ENCODE data around the gene CALHM3. TPM values are rescaled to one million over a fixed set of nuclear protein-coding genes. Genes with fewer than 3 reads are reported as not detected.

CALHM3 gene
- total RNA-seq, 1 experiment from 2014 or later, result 13.1 TPM

DNA sequence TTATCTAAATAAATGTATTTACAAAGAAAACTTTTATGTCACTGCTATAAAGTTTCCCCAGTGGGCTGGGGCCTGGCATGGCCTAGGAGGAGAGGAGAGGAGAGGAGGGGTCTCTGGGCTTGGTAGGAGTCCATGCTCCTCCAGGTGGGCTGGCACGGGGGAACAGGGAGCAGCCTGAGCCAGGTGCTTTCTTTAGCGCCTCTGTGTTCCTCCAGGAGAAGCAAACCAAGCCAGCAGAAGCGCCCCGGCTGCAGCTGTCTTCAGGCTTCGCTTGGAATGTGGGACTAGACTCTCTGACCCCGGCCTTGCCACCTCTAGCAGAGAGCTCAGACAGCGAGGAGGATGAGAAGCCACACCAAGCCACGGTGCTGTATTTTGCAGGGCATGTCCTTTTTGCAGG, 37.4 kb downstream of the CALHM3 start:
- Histone ChIP-seq H3K4me2 (no peak overlapping the region), H3K79me2 (ENCODE audit: low read depth) (no peaks in the 10 kb centered on the region), H3K9me2 (ENCODE audit: insufficient read depth) (no peaks in the 10 kb centered on the region), H4K20me1 (ENCODE audit: insufficient read depth) (peaks cover 1% of the 10 kb centered on the region; the same call in 1 of the 2 replicates), H3K9me3 (ENCODE audit: insufficient read depth, low read depth) (no peaks in the 10 kb centered on the region), H3K36me3 (ENCODE audit: low read depth) (no peaks in the 10 kb centered on the region), H3K4me1 (replicated peaks; ENCODE audit: insufficient read depth) (no peaks in the 10 kb centered on the region), H2AFZ (no peak overlapping the region), H3K27ac (no peak overlapping the region), H3K4me3 (no peak overlapping the region), H3F3A (ENCODE audit: insufficient read depth, low read depth) (peaks cover 4% of the 10 kb centered on the region; the same call in 1 of the 2 replicates), H3K27me3 (ENCODE audit: insufficient read depth, low read depth) (no peaks in the 10 kb centered on the region)
- CTCF ChIA-PET, result no interaction called here
- POLR2A ChIA-PET (ENCODE audit: unreplicated experiment), result no interaction called here
- no TSS peak for BruUV-seq (replicated peaks)
- no peak for DNase-seq
- intact Hi-C loops (cut with micrococcal nuclease; ENCODE audit: unreplicated experiment), result loop anchor here (5.0 kb wide), 1 partner anchor 36 kb away; the partner anchor contains the start of gene CALHM3
- no peak for TF ChIP-seq EZH2 (IDR thresholded peaks at IDR 0.05; ENCODE audit: low read depth)
- TF ChIP-seq, protein P1, sequence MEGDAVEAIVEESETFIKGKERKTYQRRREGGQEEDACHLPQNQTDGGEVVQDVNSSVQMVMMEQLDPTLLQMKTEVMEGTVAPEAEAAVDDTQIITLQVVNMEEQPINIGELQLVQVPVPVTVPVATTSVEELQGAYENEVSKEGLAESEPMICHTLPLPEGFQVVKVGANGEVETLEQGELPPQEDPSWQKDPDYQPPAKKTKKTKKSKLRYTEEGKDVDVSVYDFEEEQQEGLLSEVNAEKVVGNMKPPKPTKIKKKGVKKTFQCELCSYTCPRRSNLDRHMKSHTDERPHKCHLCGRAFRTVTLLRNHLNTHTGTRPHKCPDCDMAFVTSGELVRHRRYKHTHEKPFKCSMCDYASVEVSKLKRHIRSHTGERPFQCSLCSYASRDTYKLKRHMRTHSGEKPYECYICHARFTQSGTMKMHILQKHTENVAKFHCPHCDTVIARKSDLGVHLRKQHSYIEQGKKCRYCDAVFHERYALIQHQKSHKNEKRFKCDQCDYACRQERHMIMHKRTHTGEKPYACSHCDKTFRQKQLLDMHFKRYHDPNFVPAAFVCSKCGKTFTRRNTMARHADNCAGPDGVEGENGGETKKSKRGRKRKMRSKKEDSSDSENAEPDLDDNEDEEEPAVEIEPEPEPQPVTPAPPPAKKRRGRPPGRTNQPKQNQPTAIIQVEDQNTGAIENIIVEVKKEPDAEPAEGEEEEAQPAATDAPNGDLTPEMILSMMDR (conservative IDR thresholded peaks at IDR 0.05), result no peak

DNA sequence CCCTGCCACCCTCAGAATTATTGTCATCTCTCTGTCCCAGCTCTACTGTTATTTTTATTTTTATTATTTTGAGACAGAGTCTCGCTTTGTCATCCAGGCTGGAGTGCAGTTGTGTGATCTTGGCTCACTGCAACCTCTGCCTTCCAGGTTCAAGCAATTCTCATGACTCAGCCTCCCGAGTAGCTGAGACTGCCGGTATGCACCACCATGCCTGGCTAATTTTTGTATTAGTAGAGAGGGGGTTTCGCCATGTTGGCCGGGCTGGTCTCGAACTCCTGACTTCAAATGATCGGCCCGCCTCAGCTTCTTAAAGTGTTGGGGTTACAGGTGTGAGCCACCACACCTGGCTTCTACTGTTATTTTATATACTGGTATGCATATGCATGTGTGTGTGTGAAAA, 37.8 kb downstream of the CALHM3 start:
- Histone ChIP-seq H3K4me1 (replicated peaks; ENCODE audit: insufficient read depth) (no peaks in the 10 kb centered on the region), H2AFZ (no peak overlapping the region), H3K9me2 (ENCODE audit: insufficient read depth) (no peaks in the 10 kb centered on the region), H3K4me2 (no peak overlapping the region), H3K9me3 (ENCODE audit: insufficient read depth, low read depth) (no peaks in the 10 kb centered on the region), H3K4me3 (no peak overlapping the region), H4K20me1 (ENCODE audit: insufficient read depth) (no peaks in the 10 kb centered on the region; the same call in 1 of the 2 replicates), H3K27ac (no peak overlapping the region), H3F3A (ENCODE audit: insufficient read depth, low read depth) (peaks cover 4% of the 10 kb centered on the region; the same call in 1 of the 2 replicates), H3K27me3 (ENCODE audit: insufficient read depth, low read depth) (no peaks in the 10 kb centered on the region), H3K79me2 (ENCODE audit: low read depth) (no peaks in the 10 kb centered on the region), H3K36me3 (ENCODE audit: low read depth) (no peaks in the 10 kb centered on the region)
- DNase-seq, result no peak
- BruUV-seq (replicated peaks), result no TSS peak
- TF ChIP-seq, protein P1 (conservative IDR thresholded peaks at IDR 0.05), result no peak
- no peak for TF ChIP-seq EZH2 (IDR thresholded peaks at IDR 0.05; ENCODE audit: low read depth)
- ChIA-PET POLR2A (ENCODE audit: unreplicated experiment) (no interaction called here), CTCF (no interaction called here)
- intact Hi-C loops (cut with micrococcal nuclease; ENCODE audit: unreplicated experiment), result loop anchor here (5.0 kb wide), 1 partner anchor 36 kb away; the partner anchor contains the start of gene CALHM3

DNA sequence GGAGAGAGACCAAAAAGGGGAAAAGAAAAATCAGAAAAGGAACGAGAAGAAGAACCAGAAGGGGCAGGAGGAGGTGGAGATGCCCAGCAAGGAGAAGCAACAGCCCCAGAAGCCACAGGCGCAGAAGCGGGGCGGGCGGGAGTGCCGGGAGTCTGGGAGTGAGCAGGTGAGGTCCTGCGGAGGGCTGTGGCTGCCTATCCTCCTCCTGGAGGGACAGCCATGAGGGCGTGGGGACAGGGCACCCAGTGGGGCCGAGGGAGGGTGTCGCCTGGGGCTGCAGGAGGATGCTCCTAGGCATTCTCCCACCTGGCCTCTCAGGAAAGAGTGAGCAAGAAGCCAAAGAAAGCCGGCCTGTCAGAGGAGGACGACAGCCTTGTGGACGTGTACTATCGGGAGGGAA, 38.6 kb downstream of the CALHM3 start:
- TF ChIP-seq EZH2 (IDR thresholded peaks at IDR 0.05; ENCODE audit: low read depth), result no peak
- TF ChIP-seq, protein P1 (conservative IDR thresholded peaks at IDR 0.05), result no peak
- no peaks in the 10 kb centered on the region for H3K36me3 ChIP-seq (ENCODE audit: low read depth)
- H3K27ac ChIP-seq, result no peak overlapping the region
- H3F3A ChIP-seq (ENCODE audit: insufficient read depth, low read depth), result peaks cover 4% of the 10 kb centered on the region; the same call in 1 of the 2 replicates
- intact Hi-C loops (cut with micrococcal nuclease; ENCODE audit: unreplicated experiment), result loop anchor here (5.0 kb wide), 1 partner anchor 37 kb away; the partner anchor contains the start of gene CALHM3
- ChIA-PET CTCF (no interaction called here), POLR2A (ENCODE audit: unreplicated experiment) (no interaction called here)
- no peaks in the 10 kb centered on the region for H3K4me1 ChIP-seq (replicated peaks; ENCODE audit: insufficient read depth)
- H3K9me3 ChIP-seq (ENCODE audit: insufficient read depth, low read depth), result no peaks in the 10 kb centered on the region
- H3K27me3 ChIP-seq (ENCODE audit: insufficient read depth, low read depth), result no peaks in the 10 kb centered on the region
- H3K79me2 ChIP-seq (ENCODE audit: low read depth), result no peaks in the 10 kb centered on the region
- no peaks in the 10 kb centered on the region; the same call in 1 of the 2 replicates for H4K20me1 ChIP-seq (ENCODE audit: insufficient read depth)
- no peak overlapping the region for H2AFZ ChIP-seq
- no peaks in the 10 kb centered on the region for H3K9me2 ChIP-seq (ENCODE audit: insufficient read depth)
- no peak for DNase-seq
- H3K4me3 ChIP-seq, result no peak overlapping the region
- H3K4me2 ChIP-seq, result no peak overlapping the region
- no TSS peak for BruUV-seq (replicated peaks)

Data from PC-9 (cell line).